Left renal pelvis (tissue), 4 donors: Measurements from ENCODE around the gene ADAM19. TPM values are rescaled to one million over a fixed set of nuclear protein-coding genes. Genes with fewer than 3 reads are reported as not detected.

Experiments
- DNase-seq, 4 donors: peaks; one replicate each; pipeline ENCODE4 v3.0.0-alpha.2; 2013; ENCODE audit warnings: low read depth in 4 of 4, low spot score in 3 of 4
- polyA plus RNA-seq, 4 donors: library from polyadenylated mRNA; unstranded; fragments of 120-200 nt; gene quantifications; one replicate each; pipeline ENCODE4 v1.2.1, GENCODE V29; 2013; ENCODE audit not compliant: insufficient read length in 4 of 4

ADAM19 gene
- polyA plus RNA-seq, 4 donors, result 8.7 to 21.3 (median 9.3) TPM

DNA sequence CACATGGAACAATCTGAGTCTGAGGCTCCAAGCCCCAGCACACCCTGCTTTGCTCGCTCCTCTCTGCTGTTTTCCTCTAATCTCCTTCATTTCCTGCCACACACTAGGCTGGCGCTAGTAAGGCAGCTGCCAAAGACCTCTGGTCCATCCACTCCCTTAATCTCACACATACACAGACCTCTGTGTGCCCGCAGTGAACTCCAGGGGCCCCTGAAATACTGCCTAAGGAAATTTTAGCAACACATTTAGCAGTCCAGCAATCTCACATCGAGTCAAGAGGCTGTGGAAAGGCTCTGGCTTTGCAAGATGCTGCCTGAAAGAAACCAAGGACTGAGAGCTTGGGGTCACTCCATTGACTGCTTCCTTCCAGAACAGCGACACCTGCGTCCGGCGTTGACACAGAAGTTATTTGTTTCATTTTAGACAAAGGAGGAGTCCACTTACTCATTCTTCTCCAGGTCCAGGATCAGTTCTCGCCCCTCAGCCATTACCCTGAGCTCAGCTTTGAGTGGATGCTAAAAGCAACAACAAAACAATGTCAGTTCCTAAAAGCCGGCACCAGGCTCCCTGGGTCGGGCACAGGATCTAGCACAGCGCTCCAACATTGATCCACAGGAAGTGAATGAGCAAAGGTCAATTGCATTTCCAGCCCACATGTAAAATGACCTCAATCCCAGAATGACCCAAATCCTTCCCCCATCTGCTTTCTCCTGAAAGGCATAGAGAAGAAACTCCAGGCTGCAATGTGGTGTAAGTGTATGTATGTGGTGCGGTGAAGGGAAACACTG lies 11.5 kb downstream of the ADAM19 start:
- no peak for DNase-seq

- DNase-seq, result no peak
These were observed 12.1 kb downstream of the ADAM19 start for GRCh38 chr5:157563373-157563928.

DNA sequence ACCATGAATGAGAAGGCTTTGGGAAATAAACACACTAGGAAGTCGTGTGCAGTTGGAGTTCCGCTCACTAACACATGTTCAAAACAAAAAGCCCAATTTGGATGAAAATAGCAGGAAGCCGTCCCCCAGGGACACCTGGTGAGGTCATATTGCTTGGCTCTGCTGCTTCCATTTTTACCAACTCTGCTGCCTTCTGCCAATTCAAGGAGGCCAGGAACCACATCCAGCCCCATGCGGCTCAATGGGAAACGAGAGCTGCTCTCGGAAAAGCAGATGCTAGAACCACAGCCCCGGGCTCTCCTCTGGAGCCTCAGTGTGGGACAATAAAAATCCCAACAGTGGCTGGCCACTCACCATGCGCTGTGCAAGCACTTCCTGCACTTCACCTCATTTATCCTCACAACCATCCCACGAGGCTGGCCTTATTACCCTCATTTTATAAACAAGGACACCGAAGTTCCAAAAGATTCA lies 13.4 kb downstream of the ADAM19 start:
- DNase-seq, result no peak

DNA sequence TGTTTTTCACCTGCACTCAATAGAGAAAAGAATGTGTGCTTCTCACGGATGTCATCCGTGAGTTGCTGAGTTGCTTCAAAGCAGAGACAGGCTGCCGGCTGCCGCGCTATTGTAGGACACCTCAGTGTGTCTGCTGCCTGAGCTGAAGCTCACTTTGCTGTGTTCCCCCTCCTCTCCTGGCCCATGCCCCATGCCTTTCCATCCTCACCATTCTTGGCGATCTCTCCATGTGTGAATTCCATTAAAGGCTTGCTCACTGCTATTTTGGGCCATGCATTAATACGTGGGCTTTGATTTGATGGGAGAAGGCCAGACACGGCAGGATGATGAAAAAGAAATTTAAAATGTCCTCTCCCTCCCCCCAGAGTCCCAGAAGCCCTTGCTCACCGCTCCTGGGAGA lies 14.5 kb downstream of the ADAM19 start:
- no peak for DNase-seq

DNA sequence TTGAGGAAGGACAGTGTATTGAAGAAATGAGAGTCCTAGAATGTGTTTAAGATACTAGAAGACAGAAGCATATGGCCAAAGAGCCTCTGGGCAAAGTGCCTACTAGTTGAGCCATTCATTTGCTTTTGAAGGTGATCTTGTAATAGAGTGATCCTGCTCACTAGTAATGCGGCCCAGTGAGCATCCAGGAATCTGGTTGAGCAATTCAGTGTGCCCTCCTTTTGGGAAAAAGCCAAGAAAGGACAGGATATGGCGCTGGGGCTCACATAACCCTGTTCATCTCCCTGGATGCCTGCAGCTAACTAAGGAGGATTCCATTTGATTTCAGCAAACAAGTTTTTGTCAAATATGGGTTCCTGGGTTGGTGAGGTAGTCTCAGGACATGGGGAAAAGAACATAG lies 16.3 kb downstream of the ADAM19 start:
- no peak for DNase-seq

- DNase-seq, result no peak
These were observed 16.9 kb downstream of the ADAM19 start for GRCh38 chr5:157558681-157559080.

DNA sequence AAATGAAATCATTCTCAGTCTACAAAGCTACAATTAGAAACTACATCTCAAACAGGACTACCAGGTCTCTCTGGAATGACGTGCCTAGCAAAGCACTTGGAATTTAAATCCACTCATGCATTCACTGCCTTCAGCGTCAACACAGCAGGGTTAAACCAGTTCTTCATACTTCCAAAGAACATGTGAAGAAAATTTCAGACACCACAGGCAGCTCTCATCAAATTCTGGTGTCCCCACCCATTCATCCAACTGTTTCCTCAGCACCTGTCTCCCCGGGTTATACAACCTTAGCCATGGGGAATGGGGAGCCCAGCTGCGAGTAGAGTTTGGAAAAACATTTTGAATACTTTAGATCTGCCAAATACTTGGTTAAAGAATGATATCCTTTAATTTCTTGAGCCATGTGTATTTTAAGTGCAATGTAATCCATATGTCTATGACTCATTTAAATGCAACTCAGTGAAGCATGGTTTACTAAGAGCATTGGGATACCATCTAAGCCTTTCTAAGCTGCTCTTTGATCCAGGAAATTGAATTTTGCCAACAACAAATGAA lies 17.5 kb downstream of the ADAM19 start:
- no peak for DNase-seq

DNA sequence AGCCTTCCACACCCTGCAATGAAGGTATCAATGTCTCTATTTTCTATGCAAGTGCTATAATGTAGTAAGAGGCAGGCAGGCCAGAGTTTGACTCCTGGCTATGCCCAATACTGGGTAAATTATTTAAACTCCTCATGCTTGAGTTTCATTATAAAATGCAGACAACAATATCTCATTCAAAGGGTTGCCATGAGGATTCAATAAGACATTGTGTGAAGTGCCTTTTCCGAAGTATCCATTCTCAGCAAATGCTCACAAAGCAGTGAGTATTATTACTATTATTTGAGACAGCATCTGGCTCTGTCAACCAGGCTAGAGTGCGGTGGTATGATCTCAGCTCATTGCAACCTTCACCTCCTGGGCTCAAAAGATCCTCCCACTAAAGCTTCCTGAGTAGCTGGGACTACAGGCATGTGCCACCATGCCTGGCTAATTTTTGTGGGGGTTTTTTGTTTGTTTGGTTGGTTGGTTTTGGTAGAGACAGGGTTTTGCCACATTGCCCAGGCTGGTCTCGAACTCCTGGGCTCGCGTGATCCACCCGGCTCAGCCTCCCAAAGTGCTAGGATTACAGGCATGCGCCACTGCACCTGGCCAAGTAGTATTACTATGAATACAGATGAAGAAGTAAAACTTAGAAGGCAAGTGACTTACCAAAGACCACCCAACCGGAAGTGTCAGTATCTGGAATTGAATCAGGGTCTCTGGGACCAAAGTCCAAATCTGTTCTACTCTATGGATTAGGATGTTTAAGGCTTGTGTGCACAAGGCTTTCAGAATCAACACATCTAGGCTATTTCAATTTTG lies 18.8 kb downstream of the ADAM19 start:
- DNase-seq, result no peak

- DNase-seq, result no peak
These were observed 20.4 kb downstream of the ADAM19 start for GRCh38 chr5:157555037-157555640.

GRCh38 chr5:157554179-157555036 lies 21.2 kb downstream of the ADAM19 start:
- no peak for DNase-seq

DNA sequence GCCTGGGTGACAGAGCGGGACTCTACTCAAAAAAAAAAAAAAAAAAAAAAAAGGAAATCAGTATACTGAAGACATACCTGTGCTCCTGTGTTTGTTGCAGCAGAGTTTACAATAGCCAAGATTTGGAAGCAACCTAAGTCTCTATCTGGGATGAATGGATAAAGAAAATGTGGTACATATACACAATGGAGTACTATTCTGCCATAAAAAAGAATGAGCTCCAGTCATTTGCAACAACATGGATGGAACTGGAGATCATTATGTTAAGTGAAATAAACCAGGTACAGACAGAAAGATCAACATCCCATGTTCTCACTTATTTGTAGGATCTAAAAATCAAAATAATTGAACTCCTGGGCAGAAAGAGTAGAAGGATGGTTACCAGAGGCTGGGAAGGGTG lies 22.9 kb downstream of the ADAM19 start:
- no peak for DNase-seq

- DNase-seq, result no peak
These were observed 24.9 kb downstream of the ADAM19 start for GRCh38 chr5:157550663-157551062.

GRCh38 chr5:157549954-157550549 lies 25.5 kb downstream of the ADAM19 start:
- no peak for DNase-seq

- no peak for DNase-seq
These were observed 26.3 kb downstream of the ADAM19 start for GRCh38 chr5:157549283-157549629.

DNA sequence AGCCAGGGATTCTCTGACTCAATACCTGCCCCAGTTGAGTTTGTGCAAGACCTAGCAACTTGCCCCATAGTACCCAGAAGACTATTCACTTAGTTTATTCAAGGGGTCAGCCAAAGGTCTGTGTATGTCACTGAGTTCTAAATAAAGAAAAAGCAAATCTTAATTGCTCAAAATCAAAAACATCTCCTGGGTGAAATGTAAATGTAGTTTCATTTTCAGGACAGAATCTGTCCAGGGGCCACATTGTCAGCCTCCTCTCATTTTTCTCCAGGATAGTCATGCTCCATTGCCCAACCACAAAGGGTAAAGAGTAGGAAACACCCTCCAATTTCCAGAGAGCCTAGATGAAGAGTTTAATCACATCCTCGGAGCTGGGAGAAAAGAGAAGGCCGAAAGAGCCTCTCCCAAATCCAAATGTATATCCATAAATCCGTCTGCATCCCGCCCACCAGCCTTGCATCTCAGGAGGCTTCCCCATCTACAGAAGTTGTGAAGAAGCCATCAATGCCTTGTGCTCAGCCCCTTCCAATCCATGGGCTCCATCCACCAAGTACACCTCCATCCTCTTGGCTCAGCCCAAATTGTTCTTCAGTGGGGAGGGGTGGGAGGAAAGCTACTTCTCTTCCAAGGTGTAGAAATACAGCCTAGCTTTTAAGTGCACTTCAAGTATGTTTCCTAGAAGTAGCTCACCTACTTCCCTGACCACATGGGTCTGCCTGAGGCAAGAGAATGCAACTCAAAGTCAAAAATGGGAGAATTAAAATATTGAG lies 26.9 kb downstream of the ADAM19 start:
- DNase-seq, result no peak

- no peak for DNase-seq
These were observed 27.5 kb downstream of the ADAM19 start for GRCh38 chr5:157547941-157548512.

DNA sequence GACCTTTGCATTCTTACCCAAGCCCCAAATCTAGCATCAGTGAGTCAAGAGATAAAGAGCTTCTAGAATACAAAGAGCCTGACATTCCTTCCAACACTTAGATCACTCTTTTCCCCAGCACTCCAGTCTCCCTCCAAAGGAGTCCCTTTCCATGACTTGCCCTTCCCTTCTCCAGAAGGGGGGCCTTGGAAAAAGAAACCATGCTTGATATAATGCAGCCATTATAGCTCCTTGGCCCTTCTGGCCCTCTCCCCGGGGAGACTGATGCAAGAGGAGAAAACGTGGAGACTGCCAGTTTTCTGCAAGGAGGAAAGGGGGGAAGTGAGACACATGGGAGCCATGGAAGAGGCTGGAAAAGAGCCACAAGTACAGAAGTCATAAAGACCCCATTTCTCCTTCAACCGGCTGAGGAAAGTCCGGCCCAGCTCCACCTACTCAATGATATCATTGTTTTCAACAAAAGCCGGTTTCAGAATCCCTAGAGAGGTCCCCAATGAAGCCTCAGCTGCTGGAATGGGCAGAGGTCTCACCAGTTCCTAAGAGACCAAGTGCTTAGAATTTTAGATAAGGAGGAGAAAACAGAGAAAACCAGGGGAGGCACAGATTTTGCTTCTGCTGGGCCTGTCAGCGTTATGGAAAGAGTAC lies 29.0 kb downstream of the ADAM19 start:
- no peak for DNase-seq
